HEK293 (cell line): ENCODE data around the gene STMP1.

Experiments
- BCL11A ChIP-seq: fragments of 450-650 bp; formaldehyde crosslinking; IDR thresholded peaks from 2 replicates; pipeline ENCODE4 v1.5.1; 2016; ENCODE audit warnings: low read depth, missing biosample characterization, missing genetic modification characterization
- FEZF1 ChIP-seq: fragments of 450-650 bp; formaldehyde crosslinking; IDR thresholded peaks from 2 replicates; pipeline ENCODE4 v1.5.1; 2016; ENCODE audit warnings: missing biosample characterization, missing genetic modification characterization
- GLIS2 ChIP-seq: fragments of 450-650 bp; formaldehyde crosslinking; IDR thresholded peaks from 2 replicates; pipeline ENCODE4 v1.5.1; 2016; ENCODE audit warnings: missing biosample characterization, missing genetic modification characterization
- HOXD13 ChIP-seq: sonication (generic); formaldehyde crosslinking; IDR thresholded peaks from 2 replicates; pipeline ENCODE4 v1.8.0; 2022; ENCODE audit warnings: missing genetic modification reagents, borderline replicate concordance
- KLF10 ChIP-seq: fragments of 450-650 bp; IDR thresholded peaks from 2 replicates; pipeline ENCODE4 v1.5.1; 2018; ENCODE audit warnings: missing biosample characterization, mild to moderate bottlenecking, missing genetic modification characterization
- KLF7 ChIP-seq: fragments of 450-650 bp; formaldehyde crosslinking; IDR thresholded peaks from 2 replicates; pipeline ENCODE4 v1.5.1; 2016; ENCODE audit warnings: missing biosample characterization, missing genetic modification characterization, borderline replicate concordance
- KLF8 ChIP-seq: fragments of 450-650 bp; formaldehyde crosslinking; IDR thresholded peaks from 2 replicates; pipeline ENCODE4 v1.5.1; 2016; ENCODE audit warnings: missing biosample characterization, missing genetic modification characterization
- OVOL3 ChIP-seq: fragments of 450-650 bp; formaldehyde crosslinking; IDR thresholded peaks from 2 replicates; pipeline ENCODE4 v1.5.1; 2016; ENCODE audit warnings: missing biosample characterization, missing genetic modification characterization
- PRDM10 ChIP-seq: fragments of 450-650 bp; formaldehyde crosslinking; IDR thresholded peaks from 2 replicates; pipeline ENCODE4 v1.5.1; 2016; ENCODE audit warnings: missing biosample characterization, missing genetic modification characterization
- REST ChIP-seq: fragments of 450-650 bp; formaldehyde crosslinking; IDR thresholded peaks from 2 replicates; pipeline ENCODE4 v1.5.1; 2016; ENCODE audit warnings: missing biosample characterization, missing genetic modification characterization
- SALL2 ChIP-seq: fragments of 450-650 bp; formaldehyde crosslinking; IDR thresholded peaks from 2 replicates; pipeline ENCODE4 v1.5.0; 2017; ENCODE audit warnings: missing biosample characterization, mild to moderate bottlenecking, missing genetic modification characterization, borderline replicate concordance
- WT1 ChIP-seq: fragments of 450-650 bp; formaldehyde crosslinking; IDR thresholded peaks from 2 replicates; pipeline ENCODE4 v1.5.1; 2016; ENCODE audit warnings: missing biosample characterization, missing genetic modification characterization
- ZNF146 ChIP-seq: fragments of 450-650 bp; formaldehyde crosslinking; IDR thresholded peaks from 2 replicates; pipeline ENCODE4 v1.5.1; 2016; ENCODE audit warnings: missing biosample characterization, missing genetic modification characterization
- ZNF2 ChIP-seq: fragments of 450-650 bp; formaldehyde crosslinking; IDR thresholded peaks from 2 replicates; pipeline ENCODE4 v1.5.1; 2016; ENCODE audit warnings: missing biosample characterization, missing genetic modification characterization
- ZNF266 ChIP-seq: fragments of 450-650 bp; formaldehyde crosslinking; IDR thresholded peaks from 2 replicates; pipeline ENCODE4 v1.5.1; 2016; ENCODE audit warnings: missing biosample characterization, missing genetic modification characterization, low read depth
- ZNF324 ChIP-seq: fragments of 450-650 bp; formaldehyde crosslinking; IDR thresholded peaks from 2 replicates; pipeline ENCODE4 v1.5.1; 2016; ENCODE audit warnings: missing biosample characterization, missing genetic modification characterization
- ZNF391 ChIP-seq: fragments of 450-650 bp; formaldehyde crosslinking; IDR thresholded peaks from 2 replicates; pipeline ENCODE4 v1.5.1; 2016; ENCODE audit warnings: low read depth, missing biosample characterization, missing genetic modification characterization, borderline replicate concordance
- ZNF398 ChIP-seq: fragments of 450-650 bp; formaldehyde crosslinking; IDR thresholded peaks from 2 replicates; pipeline ENCODE4 v1.5.1; 2017; ENCODE audit warnings: missing biosample characterization, missing genetic modification characterization
- ZNF426 ChIP-seq: fragments of 450-650 bp; formaldehyde crosslinking; IDR thresholded peaks from 2 replicates; pipeline ENCODE4 v1.5.1; 2017; ENCODE audit warnings: missing biosample characterization, missing genetic modification characterization, mild to moderate bottlenecking, inconsistent platforms, moderate library complexity
- ZNF449 ChIP-seq: fragments of 450-650 bp; formaldehyde crosslinking; IDR thresholded peaks from 2 replicates; pipeline ENCODE4 v1.5.1; 2017; ENCODE audit warnings: missing biosample characterization, mild to moderate bottlenecking, missing genetic modification characterization, moderate library complexity
- ZNF776 ChIP-seq: fragments of 450-650 bp; formaldehyde crosslinking; IDR thresholded peaks from 2 replicates; pipeline ENCODE4 v1.5.0; 2017; ENCODE audit warnings: missing biosample characterization, missing genetic modification characterization, borderline replicate concordance
- ZNF791 ChIP-seq: fragments of 450-650 bp; formaldehyde crosslinking; IDR thresholded peaks from 2 replicates; pipeline ENCODE4 v1.5.1; 2016; ENCODE audit warnings: missing biosample characterization, missing genetic modification characterization
- ZNF792 ChIP-seq: fragments of 450-650 bp; formaldehyde crosslinking; IDR thresholded peaks from 2 replicates; pipeline ENCODE4 v1.5.1; 2016; ENCODE audit warnings: missing biosample characterization, missing genetic modification characterization
- TF ChIP-seq, protein P1 (sequence below): fragments of 450-650 bp; formaldehyde crosslinking; IDR thresholded peaks from 2 replicates; pipeline ENCODE4 v1.5.1; 2017; ENCODE audit warnings: missing biosample characterization, missing genetic modification characterization
- TF ChIP-seq, protein P2 (sequence below): fragments of 450-650 bp; formaldehyde crosslinking; IDR thresholded peaks from 2 replicates; pipeline ENCODE4 v1.5.1; 2016; ENCODE audit warnings: missing biosample characterization, missing genetic modification characterization
- TF ChIP-seq, protein P3 (sequence below): fragments of 450-650 bp; formaldehyde crosslinking; IDR thresholded peaks from 2 replicates; pipeline ENCODE4 v1.5.1; 2016; ENCODE audit warnings: missing biosample characterization, missing genetic modification characterization

The STMP1 gene

DNA sequence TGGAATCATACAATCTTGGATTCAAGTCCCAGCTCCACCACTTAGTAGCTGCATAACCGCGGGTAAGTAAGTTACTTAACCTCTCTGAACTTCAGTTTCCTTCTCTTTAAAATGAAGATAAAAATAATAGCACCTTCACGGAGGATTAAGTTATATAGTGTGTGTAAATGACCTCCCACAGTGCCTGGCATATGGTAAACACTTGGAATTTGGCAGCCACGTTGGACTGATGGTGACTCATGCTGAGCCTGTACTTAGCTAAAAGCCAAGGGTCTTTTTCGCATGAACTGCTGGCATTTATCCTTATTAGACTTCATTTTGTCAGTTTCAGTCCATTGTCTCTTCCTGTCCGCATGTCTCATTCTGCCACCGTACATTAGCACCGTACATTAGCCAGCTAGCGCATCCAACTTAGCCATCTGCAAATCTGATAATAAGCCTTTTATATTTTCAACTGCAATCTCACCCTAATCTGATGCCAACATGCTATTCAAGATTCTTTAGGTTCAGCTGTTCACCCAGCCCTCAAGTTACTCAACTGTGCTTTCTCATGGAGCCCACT, 54.4 kb downstream of the STMP1 start (continued):
- peak; percentile 76; the same call in 1 of the 2 replicates for TF ChIP-seq ZNF391 (tag by site-specific recombination)
- TF ChIP-seq ZNF449 (tag by site-specific recombination) = peak; percentile 68
- TF ChIP-seq KLF8 = peak; percentile 92
- peak; percentile 96 for TF ChIP-seq OVOL3 (tag by site-specific recombination)
- TF ChIP-seq, protein P1, sequence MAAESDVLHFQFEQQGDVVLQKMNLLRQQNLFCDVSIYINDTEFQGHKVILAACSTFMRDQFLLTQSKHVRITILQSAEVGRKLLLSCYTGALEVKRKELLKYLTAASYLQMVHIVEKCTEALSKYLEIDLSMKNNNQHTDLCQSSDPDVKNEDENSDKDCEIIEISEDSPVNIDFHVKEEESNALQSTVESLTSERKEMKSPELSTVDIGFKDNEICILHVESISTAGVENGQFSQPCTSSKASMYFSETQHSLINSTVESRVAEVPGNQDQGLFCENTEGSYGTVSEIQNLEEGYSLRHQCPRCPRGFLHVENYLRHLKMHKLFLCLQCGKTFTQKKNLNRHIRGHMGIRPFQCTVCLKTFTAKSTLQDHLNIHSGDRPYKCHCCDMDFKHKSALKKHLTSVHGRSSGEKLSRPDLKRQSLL (tag by site-specific recombination) = peak; percentile 72; the same call in 1 of the 2 replicates
- TF ChIP-seq, protein P2, sequence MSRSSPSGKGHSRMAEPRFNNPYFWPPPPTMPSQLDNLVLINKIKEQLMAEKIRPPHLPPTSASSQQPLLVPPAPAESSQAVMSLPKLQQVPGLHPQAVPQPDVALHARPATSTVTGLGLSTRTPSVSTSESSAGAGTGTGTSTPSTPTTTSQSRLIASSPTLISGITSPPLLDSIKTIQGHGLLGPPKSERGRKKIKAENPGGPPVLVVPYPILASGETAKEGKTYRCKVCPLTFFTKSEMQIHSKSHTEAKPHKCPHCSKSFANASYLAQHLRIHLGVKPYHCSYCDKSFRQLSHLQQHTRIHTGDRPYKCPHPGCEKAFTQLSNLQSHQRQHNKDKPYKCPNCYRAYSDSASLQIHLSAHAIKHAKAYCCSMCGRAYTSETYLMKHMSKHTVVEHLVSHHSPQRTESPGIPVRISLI (tag by site-specific recombination) = peak; percentile 81; the same call in 1 of the 2 replicates
- TF ChIP-seq PRDM10 (tag by site-specific recombination) = peak; percentile 58
- no peak for TF ChIP-seq ZNF776 (tag by site-specific recombination)
- TF ChIP-seq HOXD13 (CRISPR knock-in tag) = peak; percentile 77
- peak; percentile 100 for TF ChIP-seq FEZF1 (tag by site-specific recombination)
- TF ChIP-seq ZNF791 = no peak
- TF ChIP-seq ZNF2 = peak; percentile 95
- TF ChIP-seq, protein P3, sequence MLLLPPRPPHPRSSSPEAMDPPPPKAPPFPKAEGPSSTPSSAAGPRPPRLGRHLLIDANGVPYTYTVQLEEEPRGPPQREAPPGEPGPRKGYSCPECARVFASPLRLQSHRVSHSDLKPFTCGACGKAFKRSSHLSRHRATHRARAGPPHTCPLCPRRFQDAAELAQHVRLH (tag by site-specific recombination) = peak; percentile 97
- TF ChIP-seq SALL2 = no peak
- peak; percentile 91 for TF ChIP-seq ZNF324 (tag by site-specific recombination)
- no peak; the same call in 1 of the 2 replicates for TF ChIP-seq ZNF398 (tag by site-specific recombination)
- peak; percentile 69 for TF ChIP-seq WT1
- no peak for TF ChIP-seq ZNF792 (tag by site-specific recombination)
- TF ChIP-seq BCL11A (tag by site-specific recombination) = peak; percentile 87; the same call in 1 of the 2 replicates
- TF ChIP-seq ZNF146 (tag by site-specific recombination) = peak; percentile 73
- TF ChIP-seq KLF10 (tag by site-specific recombination) = peak; percentile 87
- no peak for TF ChIP-seq GLIS2 (tag by site-specific recombination)
- TF ChIP-seq KLF7 (tag by site-specific recombination) = peak; percentile 57; the same call in 1 of the 2 replicates
- TF ChIP-seq REST = peak; percentile 15; the same call in 1 of the 2 replicates
- TF ChIP-seq ZNF426 (tag by site-specific recombination) = no peak; the same call in 1 of the 2 replicates
- TF ChIP-seq ZNF266 (tag by site-specific recombination) = no peak
